HCT116 (cell line): Measurements from ENCODE around the gene NAA20. TPM values are rescaled to one million over a fixed set of nuclear protein-coding genes. Genes with fewer than 3 reads are reported as not detected.

Source experiments
- ATAC-seq: fragments of 200-7000 bp; cut with Tn5 transposase; 2 replicates; pipeline ENCODE4 v1.9.1; 2020; ENCODE audit warnings: mild to moderate bottlenecking, moderate library complexity
- BruUV-seq: library from RNA; stranded (reverse); fragments of 400-500 nt; replicated peaks from 2 replicates; lab custom pipeline; 2021; lab: Mats Ljungman, UMichigan
- CTCF ChIA-PET: fragments of 300-600 bp; sonication (Branson Sonifier 250); formaldehyde crosslinking; loops from one replicate; lab custom pipeline; 2021; ENCODE audit warnings: antibody characterized with exemption; lab: Charles Lee
- POLR2A ChIA-PET: fragments of 300-600, 350-600 bp; sonication (Branson Sonifier 250); formaldehyde crosslinking; loops from one replicate; lab custom pipeline; 2021; ENCODE audit warnings: antibody characterized with exemption; lab: Charles Lee
- RAD21 ChIA-PET, 2 experiments: fragments of 300-600 bp; sonication (Branson Sonifier 250); formaldehyde crosslinking; loops; one replicate each; lab custom pipeline; 2023; ENCODE audit warnings: low total read pairs in 2 of 2; ENCODE audit not compliant: uncharacterized antibody in 2 of 2, unreplicated experiment in 2 of 2, low non-redundant PET in 1 of 2; lab: Charles Lee
- DNase-seq: peaks from one replicate; pipeline ENCODE4 v3.0.0-alpha.2; 2010; ENCODE audit warnings: low read depth, low spot score
- H2AFZ ChIP-seq: fragments of 200-600 bp; shearing (Covaris generic), sonication (generic); 2 replicates; pipeline ENCODE4 v1.6.1; 2017; ENCODE audit warnings: low read depth, mixed run types, mixed read lengths, antibody characterized with exemption, low read length; ENCODE audit not compliant: poor library complexity, severe bottlenecking
- H3K27ac ChIP-seq: 2 replicates; pipeline ENCODE4 v1.5.1; 2012; ENCODE audit warnings: low read depth, low read length
- H3K27me3 ChIP-seq: fragments of 200-600 bp; sonication (generic); 2 replicates; pipeline ENCODE4 v1.6.1; 2016; ENCODE audit warnings: mixed run types, low read length, mixed read lengths; ENCODE audit not compliant: insufficient read depth
- H3K36me3 ChIP-seq, 2 experiments: fragments of 200-500 bp in 1 of 2; fragments of 200-600 bp in 1 of 2; sonication (Bioruptor generic) in 1 of 2; sonication (generic) in 1 of 2; 2 replicates each; pipeline versions ENCODE4 v1.5.1 to v1.6.1; 2014 to 2016; ENCODE audit warnings: low read length in 2 of 2, inconsistent platforms in 1 of 2, mixed read lengths in 1 of 2, mixed run types in 1 of 2; ENCODE audit not compliant: insufficient read depth in 2 of 2, control insufficient read depth in 1 of 2
- H3K4me1 ChIP-seq, 2 experiments: fragments of 200-600 bp in 1 of 2; sonication (generic) in 1 of 2; 2 replicates each; pipeline versions ENCODE4 v1.5.1 to v1.6.1; 2012 to 2017; ENCODE audit warnings: low read length in 2 of 2, inconsistent platforms in 1 of 2, mild to moderate bottlenecking in 1 of 2, mixed read lengths in 1 of 2, mixed run types in 1 of 2, moderate library complexity in 1 of 2; ENCODE audit not compliant: insufficient read depth in 2 of 2, control insufficient read depth in 1 of 2
- H3K4me2 ChIP-seq: fragments of 200-600 bp; sonication (generic); 2 replicates; pipeline ENCODE4 v1.6.1; 2017; ENCODE audit warnings: mixed run types, low read length, mixed read lengths
- H3K4me3 ChIP-seq, 2 experiments: fragments of 200-600 bp in 1 of 2; sonication (generic) in 1 of 2; replicated peaks in 1 of 2; 2 replicates each; pipeline ENCODE4 v1.5.1; 2011 to 2016; ENCODE audit warnings: low read length in 2 of 2, control low read depth in 1 of 2, low read depth in 1 of 2, mild to moderate bottlenecking in 1 of 2, mixed read lengths in 1 of 2, mixed run types in 1 of 2
- H3K79me2 ChIP-seq: fragments of 200-600 bp; sonication (generic); 2 replicates; pipeline ENCODE4 v1.6.1; 2017; ENCODE audit warnings: mild to moderate bottlenecking, mixed run types, low read length, moderate library complexity, mixed read lengths; ENCODE audit not compliant: insufficient read depth
- H3K9ac ChIP-seq: fragments of 200-600 bp; sonication (generic); 2 replicates; pipeline ENCODE4 v1.6.1; 2016; ENCODE audit warnings: low read length, mixed read lengths
- H3K9me2 ChIP-seq: fragments of 200-600 bp; sonication (generic), shearing (Covaris generic); 2 replicates; pipeline ENCODE4 v1.6.1; 2017; ENCODE audit warnings: mixed run types, mild to moderate bottlenecking, moderate library complexity; ENCODE audit not compliant: insufficient read depth
- H3K9me3 ChIP-seq, 2 experiments: fragments of 200-500 bp in 1 of 2; fragments of 200-600 bp in 1 of 2; sonication (Bioruptor generic) in 1 of 2; sonication (generic) in 1 of 2; 2 replicates each; pipeline ENCODE4 v1.6.1; 2014 to 2017; ENCODE audit warnings: low read length in 2 of 2, mixed read lengths in 2 of 2, inconsistent platforms in 1 of 2, low read depth in 1 of 2, mild to moderate bottlenecking in 1 of 2, mixed run types in 1 of 2, moderate library complexity in 1 of 2; ENCODE audit not compliant: control insufficient read depth in 1 of 2, insufficient read depth in 1 of 2
- H4K20me1 ChIP-seq: fragments of 200-600 bp; sonication (generic), shearing (Covaris generic); 2 replicates; pipeline ENCODE4 v1.6.1; 2017; ENCODE audit warnings: mixed run types, mild to moderate bottlenecking, moderate library complexity; ENCODE audit not compliant: insufficient read depth
- CBX3 ChIP-seq: IDR thresholded peaks from 2 replicates; pipeline ENCODE4 v1.6.1; 2012; ENCODE audit warnings: low read depth
- CEBPB ChIP-seq: IDR thresholded peaks from 2 replicates; pipeline ENCODE4 v1.6.1; 2012; ENCODE audit warnings: low read depth
- CTCF ChIP-seq, 3 experiments: fragments of 200-600 bp in 1 of 3; sonication (generic) in 1 of 3; IDR thresholded peaks in 2 of 3; conservative IDR thresholded peaks in 1 of 3; 2 replicates each; pipeline ENCODE4 v1.5.1; 2012 to 2017; ENCODE audit warnings: low read depth in 2 of 3, low read length in 2 of 3, antibody characterized with exemption in 1 of 3, borderline replicate concordance in 1 of 3, control low read depth in 1 of 3, mild to moderate bottlenecking in 1 of 3, mixed read lengths in 1 of 3, mixed run types in 1 of 3, moderate library complexity in 1 of 3; ENCODE audit not compliant: insufficient read depth in 1 of 3
- EGR1 ChIP-seq: IDR thresholded peaks from 2 replicates; pipeline ENCODE4 v1.6.1; 2012; ENCODE audit warnings: low read depth
- ELF1 ChIP-seq: IDR thresholded peaks from 2 replicates; pipeline ENCODE4 v1.6.1; 2012; ENCODE audit warnings: low read depth, borderline replicate concordance
- POLR2AphosphoS5 ChIP-seq: IDR thresholded peaks from 2 replicates; pipeline ENCODE4 v1.6.1; 2011; ENCODE audit warnings: mild to moderate bottlenecking, low read depth, low read length, moderate library complexity
- SRF ChIP-seq: IDR thresholded peaks from 2 replicates; pipeline ENCODE4 v1.6.1; 2012; ENCODE audit warnings: low read depth
- ZBTB33 ChIP-seq: IDR thresholded peaks from 2 replicates; pipeline ENCODE4 v1.6.1; 2011; ENCODE audit warnings: mild to moderate bottlenecking, low read length, moderate library complexity; ENCODE audit not compliant: insufficient replicate concordance; ENCODE audit errors: extremely low read depth
- intact Hi-C: fragments of 100-400 bp; cut with micrococcal nuclease; formaldehyde crosslinking; loops from 2 replicates; pipeline ENCODE4 v1.10.0; 2022
- total RNA-seq: library from RNA; stranded (reverse); gene quantifications from one replicate; pipeline ENCODE4 v1.2.1, GENCODE V29; 2021; ENCODE audit not compliant: unreplicated experiment

Gene NAA20
- total RNA-seq, 1 experiment from 2014 or later = 71.5 TPM

- no peak for TF ChIP-seq EGR1
These were observed 49.7 kb upstream of the NAA20 start (continued) for GRCh38 chr20:19967445-19967844.

GRCh38 chr20:19968028-19968427, 49.1 kb upstream of the NAA20 start:
- no peaks in the 10 kb centered on the region for H3K36me3 ChIP-seq
- no peaks in the 10 kb centered on the region for H3K9me3 ChIP-seq
- no peak overlapping the region for H3K27ac ChIP-seq
- H2AFZ ChIP-seq = no peak overlapping the region
- DNase-seq (no peak), ATAC-seq (no peak)
- H3K27me3 ChIP-seq = no peaks in the 10 kb centered on the region
- H3K79me2 ChIP-seq = no peaks in the 10 kb centered on the region
- ChIA-PET CTCF (no interaction called here), POLR2A (no interaction called here), RAD21 (no interaction called here)
- H3K9me2 ChIP-seq = no peaks in the 10 kb centered on the region
- H3K9ac ChIP-seq = no peak overlapping the region
- no peak overlapping the region for H3K4me3 ChIP-seq
- no peak overlapping the region for H3K4me2 ChIP-seq
- no TSS peak for BruUV-seq
- intact Hi-C loops = no loop called here
- H3K4me1 ChIP-seq = peaks cover 3 to 20% of the 10 kb centered on the region in 2 experiments; a peak in 2 of 4 replicates
- no peaks in the 10 kb centered on the region for H4K20me1 ChIP-seq
- TF ChIP-seq CTCF (IDR thresholded peaks at IDR 0.05 in 2 of 3, conservative IDR thresholded peaks at IDR 0.05 in 1 of 3; ENCODE audit: borderline replicate concordance in 1 of 3, insufficient read depth in 1 of 3, low read depth in 2 of 3, low read length in 2 of 3) (no peak), ZBTB33 (no peak), CEBPB (no peak), POLR2AphosphoS5 (no peak), ELF1 (no peak), SRF (no peak), CBX3 (no peak)
